Measurements from ENCODE around the gene LGR5.

DNA sequence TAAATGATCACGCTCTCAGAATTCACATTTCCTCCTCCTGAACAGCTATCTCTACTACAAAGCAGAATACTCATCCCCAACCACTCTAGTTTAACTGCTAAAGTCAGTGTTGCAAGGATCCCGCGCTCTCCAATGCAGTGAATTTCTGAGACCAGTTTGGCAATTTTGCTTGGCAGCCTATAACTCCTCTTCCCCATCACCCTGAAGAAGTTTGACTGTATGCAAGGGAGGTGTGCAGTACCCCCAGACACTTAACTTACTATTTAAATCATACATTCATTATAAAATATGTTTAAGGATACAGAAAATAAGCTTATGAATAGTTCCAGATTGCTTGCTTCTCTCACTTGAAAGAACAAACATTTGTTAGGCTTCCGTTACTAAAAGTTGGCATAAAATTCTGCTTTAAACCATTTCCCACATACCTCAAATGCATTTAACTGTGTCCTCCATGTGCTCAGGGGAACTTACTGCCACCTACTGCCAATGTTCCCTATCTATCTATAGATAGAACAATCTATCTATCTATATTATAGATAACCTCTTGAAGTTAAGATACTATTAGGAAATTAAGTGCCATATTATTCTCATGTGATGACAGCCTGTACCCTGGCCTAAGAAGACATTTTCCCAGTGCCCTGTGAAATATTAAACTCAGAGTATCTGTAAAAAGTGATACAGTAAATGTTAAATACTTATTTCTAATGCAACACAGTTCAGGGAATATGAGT is 2.4 kb downstream of the LGR5 start:
- TF ChIP-seq, protein P1, sequence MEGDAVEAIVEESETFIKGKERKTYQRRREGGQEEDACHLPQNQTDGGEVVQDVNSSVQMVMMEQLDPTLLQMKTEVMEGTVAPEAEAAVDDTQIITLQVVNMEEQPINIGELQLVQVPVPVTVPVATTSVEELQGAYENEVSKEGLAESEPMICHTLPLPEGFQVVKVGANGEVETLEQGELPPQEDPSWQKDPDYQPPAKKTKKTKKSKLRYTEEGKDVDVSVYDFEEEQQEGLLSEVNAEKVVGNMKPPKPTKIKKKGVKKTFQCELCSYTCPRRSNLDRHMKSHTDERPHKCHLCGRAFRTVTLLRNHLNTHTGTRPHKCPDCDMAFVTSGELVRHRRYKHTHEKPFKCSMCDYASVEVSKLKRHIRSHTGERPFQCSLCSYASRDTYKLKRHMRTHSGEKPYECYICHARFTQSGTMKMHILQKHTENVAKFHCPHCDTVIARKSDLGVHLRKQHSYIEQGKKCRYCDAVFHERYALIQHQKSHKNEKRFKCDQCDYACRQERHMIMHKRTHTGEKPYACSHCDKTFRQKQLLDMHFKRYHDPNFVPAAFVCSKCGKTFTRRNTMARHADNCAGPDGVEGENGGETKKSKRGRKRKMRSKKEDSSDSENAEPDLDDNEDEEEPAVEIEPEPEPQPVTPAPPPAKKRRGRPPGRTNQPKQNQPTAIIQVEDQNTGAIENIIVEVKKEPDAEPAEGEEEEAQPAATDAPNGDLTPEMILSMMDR (IDR thresholded peaks at IDR 0.05; ENCODE audit: control extremely low read depth in 1 of 3, insufficient read depth in 1 of 3, low read depth in 1 of 3, low read length in 3 of 3): no peak
- TF ChIP-seq EZH2 (IDR thresholded peaks at IDR 0.05; ENCODE audit: low read depth, low read length, severe bottlenecking) (no peak), HDAC2 (IDR thresholded peaks at IDR 0.05; ENCODE audit: borderline replicate concordance in 1 of 2, low read depth in 2 of 2, low read length in 2 of 2) (no peak)
